ENCODE results near the gene MSX1.

MSX1 gene

DNA sequence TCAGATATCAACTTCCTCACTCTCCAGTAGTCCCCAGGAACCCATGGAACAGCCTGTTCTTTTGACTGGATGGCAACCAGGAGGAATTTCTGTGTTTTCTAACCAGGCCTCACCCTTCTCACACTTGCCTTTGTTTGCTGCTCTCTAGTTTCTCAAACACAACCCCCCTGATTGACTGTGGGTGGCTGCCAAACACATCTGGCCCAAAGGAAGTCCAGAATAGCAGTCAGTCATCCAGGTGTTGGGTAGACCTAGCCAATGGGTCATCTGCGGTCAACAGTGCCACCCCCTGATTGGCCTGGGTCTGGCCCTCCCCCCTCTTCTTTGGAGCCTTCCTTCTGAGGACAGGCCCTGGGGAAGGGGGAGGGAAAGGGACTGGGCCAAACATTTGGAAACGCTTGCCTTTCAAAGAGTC is 53.7 kb downstream of the MSX1 start:
- no peak for DNase-seq (ENCODE audit: low spot score)
- CTCF ChIA-PET = no interaction called here
- TF ChIP-seq, protein P1, sequence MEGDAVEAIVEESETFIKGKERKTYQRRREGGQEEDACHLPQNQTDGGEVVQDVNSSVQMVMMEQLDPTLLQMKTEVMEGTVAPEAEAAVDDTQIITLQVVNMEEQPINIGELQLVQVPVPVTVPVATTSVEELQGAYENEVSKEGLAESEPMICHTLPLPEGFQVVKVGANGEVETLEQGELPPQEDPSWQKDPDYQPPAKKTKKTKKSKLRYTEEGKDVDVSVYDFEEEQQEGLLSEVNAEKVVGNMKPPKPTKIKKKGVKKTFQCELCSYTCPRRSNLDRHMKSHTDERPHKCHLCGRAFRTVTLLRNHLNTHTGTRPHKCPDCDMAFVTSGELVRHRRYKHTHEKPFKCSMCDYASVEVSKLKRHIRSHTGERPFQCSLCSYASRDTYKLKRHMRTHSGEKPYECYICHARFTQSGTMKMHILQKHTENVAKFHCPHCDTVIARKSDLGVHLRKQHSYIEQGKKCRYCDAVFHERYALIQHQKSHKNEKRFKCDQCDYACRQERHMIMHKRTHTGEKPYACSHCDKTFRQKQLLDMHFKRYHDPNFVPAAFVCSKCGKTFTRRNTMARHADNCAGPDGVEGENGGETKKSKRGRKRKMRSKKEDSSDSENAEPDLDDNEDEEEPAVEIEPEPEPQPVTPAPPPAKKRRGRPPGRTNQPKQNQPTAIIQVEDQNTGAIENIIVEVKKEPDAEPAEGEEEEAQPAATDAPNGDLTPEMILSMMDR (conservative IDR thresholded peaks at IDR 0.05; ENCODE audit: low read depth) = no peak
- no peak overlapping the region for H3K27ac ChIP-seq
- POLR2A ChIA-PET (ENCODE audit: low non-redundant PET) = no interaction called here

Data from RWPE1 (cell line).